ENCODE measurements around the gene PACSIN1.

PACSIN1 gene

DNA sequence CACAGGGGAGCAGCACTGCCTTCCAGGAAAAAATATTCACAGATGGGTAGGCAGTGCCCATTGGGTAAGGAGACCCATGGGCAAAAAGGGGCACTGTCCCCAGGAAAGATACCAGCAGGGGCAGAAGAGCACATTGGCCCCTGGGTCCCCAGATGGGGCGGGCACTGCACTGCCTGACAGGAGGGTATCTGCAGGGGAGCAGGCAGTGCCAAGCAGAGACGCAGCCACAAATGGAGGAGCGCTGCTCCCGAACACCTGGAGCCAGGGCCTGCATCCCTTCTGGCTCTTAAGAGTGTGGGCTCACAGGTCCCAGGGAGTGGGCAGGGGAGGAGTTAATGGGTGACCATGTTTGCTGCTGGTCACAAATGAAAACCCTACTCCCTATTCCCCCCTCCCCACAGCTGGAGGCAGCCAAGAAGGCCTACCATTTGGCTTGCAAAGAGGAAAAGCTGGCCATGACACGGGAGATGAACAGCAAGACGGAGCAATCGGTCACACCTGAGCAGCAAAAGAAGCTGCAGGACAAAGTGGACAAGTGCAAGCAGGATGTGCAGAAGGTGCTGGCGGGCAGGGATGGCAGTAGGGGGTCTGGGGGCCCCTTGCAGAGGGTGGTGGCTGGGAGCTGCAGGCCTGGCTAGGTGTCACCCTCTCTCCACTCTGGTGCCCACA lies 63.3 kb downstream of the PACSIN1 start:
- Mint-ChIP-seq H3K4me1 (peaks cover 2% of the 10 kb centered on the region), H3K27me3 (no peaks in the 10 kb centered on the region), H3K4me3 (no peak overlapping the region), H3K36me3 (no peaks in the 10 kb centered on the region), H3K27ac (no peak overlapping the region), H3K9me3 (no peaks in the 10 kb centered on the region)
- ATAC-seq (ENCODE audit: low read depth) (no peak), DNase-seq (ENCODE audit: low spot score in 2 of 2) (no peak)

GRCh38 chr6:34529665-34530327 lies 63.9 kb downstream of the PACSIN1 start:
- Mint-ChIP-seq H3K36me3 (no peaks in the 10 kb centered on the region), H3K27me3 (no peaks in the 10 kb centered on the region), H3K4me3 (no peak overlapping the region), H3K4me1 (peaks cover 2% of the 10 kb centered on the region), H3K9me3 (no peaks in the 10 kb centered on the region), H3K27ac (no peak overlapping the region)
- no peak for DNase-seq (ENCODE audit: low spot score in 2 of 2)
- ATAC-seq (ENCODE audit: low read depth) = no peak

DNA sequence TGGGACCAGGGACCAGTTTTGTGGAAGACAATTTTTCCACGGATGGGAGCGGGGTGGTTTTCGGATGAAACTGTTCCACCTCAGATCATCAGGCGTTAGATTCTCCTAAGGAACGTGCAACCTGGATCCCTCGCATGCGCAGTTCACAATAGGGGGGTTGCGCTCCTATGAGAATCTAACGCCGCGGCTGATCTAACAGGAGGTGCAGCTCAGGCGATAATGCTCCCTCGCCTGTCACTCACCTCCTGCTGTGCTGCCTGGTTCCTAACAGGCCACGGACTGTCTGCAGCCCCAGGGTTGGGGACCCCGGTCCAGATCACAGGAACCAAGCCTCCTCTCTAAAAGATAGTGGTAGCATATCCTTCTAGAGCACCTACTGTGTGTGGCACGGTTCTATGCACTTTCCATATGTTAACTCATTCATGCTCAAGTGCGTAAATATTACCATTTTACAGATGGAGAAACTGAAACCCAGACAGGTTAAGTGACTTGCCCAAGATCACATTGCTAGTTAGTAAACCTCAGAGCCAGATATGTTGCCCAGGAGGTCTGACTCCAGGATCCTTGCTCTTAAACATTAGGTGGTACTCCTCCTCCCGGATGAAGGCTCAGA lies 65.0 kb downstream of the PACSIN1 start:
- Mint-ChIP-seq H3K27me3 (no peaks in the 10 kb centered on the region), H3K36me3 (no peaks in the 10 kb centered on the region), H3K4me1 (peaks cover 2% of the 10 kb centered on the region), H3K9me3 (no peaks in the 10 kb centered on the region), H3K4me3 (no peak overlapping the region), H3K27ac (no peak overlapping the region)
- no peak for DNase-seq (ENCODE audit: low spot score in 2 of 2)
- ATAC-seq (ENCODE audit: low read depth) = no peak

DNA sequence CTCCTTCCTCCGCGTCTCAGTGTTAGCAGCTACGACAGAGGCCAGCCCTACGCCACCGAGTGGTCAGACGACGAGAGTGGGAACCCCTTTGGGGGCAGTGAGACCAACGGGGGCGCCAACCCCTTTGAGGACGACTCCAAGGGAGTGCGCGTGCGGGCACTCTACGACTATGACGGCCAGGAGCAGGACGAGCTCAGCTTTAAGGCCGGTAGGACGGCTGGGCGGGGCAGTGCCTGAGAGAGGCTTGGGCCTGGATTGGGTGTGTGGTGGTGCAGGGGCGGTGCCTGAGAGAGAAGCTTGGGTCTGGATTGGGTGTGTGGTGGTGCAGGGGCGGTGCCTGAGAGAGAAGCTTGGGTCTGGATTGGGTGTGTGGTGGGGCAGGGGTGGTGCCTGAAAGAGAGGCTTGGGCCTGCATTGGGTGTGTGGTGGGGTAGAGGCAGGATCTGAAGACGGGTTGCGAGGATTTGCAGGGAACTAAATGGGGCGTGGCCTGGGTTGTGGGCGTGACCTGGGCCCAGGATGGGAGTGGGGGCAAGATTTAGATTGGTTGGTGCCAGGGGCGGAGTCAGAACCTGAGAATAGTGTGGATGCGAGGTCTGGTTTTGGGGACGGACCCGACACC lies 65.8 kb downstream of the PACSIN1 start:
- H3K9me3 Mint-ChIP-seq = no peaks in the 10 kb centered on the region
- H3K36me3 Mint-ChIP-seq = no peaks in the 10 kb centered on the region
- H3K4me1 Mint-ChIP-seq = peaks cover 2% of the 10 kb centered on the region
- no peaks in the 10 kb centered on the region for H3K27me3 Mint-ChIP-seq
- H3K4me3 Mint-ChIP-seq = no peak overlapping the region
- H3K27ac Mint-ChIP-seq = no peak overlapping the region
- DNase-seq (ENCODE audit: low spot score in 2 of 2) (no peak), ATAC-seq (ENCODE audit: low read depth) (no peak)

DNA sequence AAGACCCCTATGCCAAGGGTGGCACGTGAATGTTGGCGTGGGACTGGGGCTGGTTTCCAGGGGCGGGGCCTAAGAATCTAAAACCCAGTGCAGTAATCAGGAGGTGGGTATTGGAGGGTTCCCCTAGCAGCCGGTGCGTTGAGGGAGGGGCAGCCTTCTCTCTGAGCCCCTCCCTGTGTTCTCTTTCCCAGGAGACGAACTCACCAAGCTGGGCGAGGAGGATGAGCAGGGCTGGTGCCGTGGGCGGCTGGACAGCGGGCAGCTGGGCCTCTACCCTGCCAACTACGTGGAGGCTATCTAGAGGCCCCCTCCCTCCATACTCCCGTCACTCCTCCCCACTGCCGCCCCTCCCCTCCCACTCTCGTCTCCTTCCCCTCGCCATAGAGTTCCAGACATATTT lies 66.4 kb downstream of the PACSIN1 start:
- H3K27ac Mint-ChIP-seq = no peak overlapping the region
- ATAC-seq (ENCODE audit: low read depth) (no peak), DNase-seq (ENCODE audit: low spot score in 2 of 2) (no peak)
- peaks cover 2% of the 10 kb centered on the region for H3K4me1 Mint-ChIP-seq
- H3K4me3 Mint-ChIP-seq = no peak overlapping the region
- no peaks in the 10 kb centered on the region for H3K9me3 Mint-ChIP-seq
- H3K36me3 Mint-ChIP-seq = no peaks in the 10 kb centered on the region
- no peaks in the 10 kb centered on the region for H3K27me3 Mint-ChIP-seq

DNA sequence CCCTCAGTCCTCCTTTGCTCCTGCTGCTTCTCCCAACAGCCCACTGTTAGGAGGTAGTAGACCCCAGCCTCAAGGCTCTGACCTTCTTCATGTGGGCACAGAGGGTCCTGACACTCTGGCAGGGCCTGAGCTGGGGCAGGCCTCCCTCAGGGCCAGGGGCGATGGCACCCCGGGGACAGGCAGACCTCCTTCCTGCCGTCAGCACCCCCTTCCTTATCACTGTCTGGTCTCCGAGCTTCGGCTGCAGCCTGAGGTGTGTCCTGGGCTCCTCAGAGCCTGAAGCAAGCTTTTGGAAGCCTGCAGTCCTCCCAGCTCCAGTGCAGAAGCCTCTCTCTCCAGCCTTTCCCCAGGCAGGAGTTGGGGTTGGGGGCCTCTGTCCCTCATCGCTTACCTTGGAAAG lies 68.3 kb downstream of the PACSIN1 start:
- Mint-ChIP-seq H3K36me3 (no peaks in the 10 kb centered on the region), H3K4me1 (no peaks in the 10 kb centered on the region), H3K27me3 (no peaks in the 10 kb centered on the region), H3K4me3 (no peak overlapping the region), H3K27ac (no peak overlapping the region), H3K9me3 (no peaks in the 10 kb centered on the region)
- DNase-seq (ENCODE audit: low spot score in 2 of 2) (no peak), ATAC-seq (ENCODE audit: low read depth) (no peak)

DNA sequence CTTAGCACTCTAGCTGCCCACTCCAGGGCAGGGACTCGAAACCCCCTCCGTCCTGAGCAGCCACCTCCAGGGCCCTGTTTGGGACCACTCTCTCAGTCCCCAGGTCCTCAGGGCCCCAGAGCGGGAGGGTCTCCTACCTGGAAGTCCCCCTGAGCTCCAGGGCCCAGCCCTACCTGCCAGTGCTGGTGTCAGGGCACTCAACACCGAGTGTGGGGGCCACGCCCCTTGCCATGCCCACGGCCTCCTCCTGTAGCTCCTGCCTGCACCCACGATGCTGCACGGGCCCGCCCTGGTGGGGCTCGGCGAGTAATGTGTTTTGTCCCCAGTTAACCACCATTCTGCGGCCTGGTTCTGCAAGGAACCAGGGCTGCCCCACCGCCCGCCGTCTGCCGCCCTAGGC lies 68.8 kb downstream of the PACSIN1 start:
- ATAC-seq (ENCODE audit: low read depth) (no peak), DNase-seq (ENCODE audit: low spot score in 2 of 2) (no peak)
- Mint-ChIP-seq H3K4me1 (no peaks in the 10 kb centered on the region), H3K36me3 (no peaks in the 10 kb centered on the region), H3K27ac (no peak overlapping the region), H3K4me3 (no peak overlapping the region), H3K27me3 (no peaks in the 10 kb centered on the region), H3K9me3 (no peaks in the 10 kb centered on the region)

GRCh38 chr6:34535199-34535598 lies 69.3 kb downstream of the PACSIN1 start:
- H3K36me3 Mint-ChIP-seq = no peaks in the 10 kb centered on the region
- DNase-seq (ENCODE audit: low spot score in 2 of 2) = no peak

GRCh38 chr6:34535646-34536045 lies 69.8 kb downstream of the PACSIN1 start:
- Mint-ChIP-seq H3K4me3 (no peak overlapping the region), H3K9me3 (no peaks in the 10 kb centered on the region), H3K27me3 (no peaks in the 10 kb centered on the region), H3K4me1 (no peaks in the 10 kb centered on the region), H3K36me3 (no peaks in the 10 kb centered on the region), H3K27ac (no peak overlapping the region)
- no peak for ATAC-seq (ENCODE audit: low read depth)
- no peak for DNase-seq (ENCODE audit: low spot score in 2 of 2)

More at GRCh38 chr6:34535199-34535598, 69.3 kb downstream of the PACSIN1 start:
- Mint-ChIP-seq H3K4me1 (no peaks in the 10 kb centered on the region), H3K27ac (no peak overlapping the region), H3K9me3 (no peaks in the 10 kb centered on the region), H3K27me3 (no peaks in the 10 kb centered on the region), H3K4me3 (no peak overlapping the region)
- no peak for ATAC-seq (ENCODE audit: low read depth)

- no peak overlapping the region for H3K27ac Mint-ChIP-seq
- no peak overlapping the region for H3K4me3 Mint-ChIP-seq
- no peaks in the 10 kb centered on the region for H3K4me1 Mint-ChIP-seq
- no peaks in the 10 kb centered on the region for H3K27me3 Mint-ChIP-seq
- H3K9me3 Mint-ChIP-seq = no peaks in the 10 kb centered on the region
- no peak for DNase-seq (ENCODE audit: low spot score in 2 of 2)
- no peaks in the 10 kb centered on the region for H3K36me3 Mint-ChIP-seq
- no peak for ATAC-seq (ENCODE audit: low read depth)
Measured at GRCh38 chr6:34536251-34536958, 70.5 kb downstream of the PACSIN1 start.

GRCh38 chr6:34536959-34537848 lies 71.3 kb downstream of the PACSIN1 start:
- H3K27me3 Mint-ChIP-seq = no peaks in the 10 kb centered on the region
- DNase-seq (ENCODE audit: low spot score in 2 of 2) = no peak
- no peaks in the 10 kb centered on the region for H3K4me1 Mint-ChIP-seq
- ATAC-seq (ENCODE audit: low read depth) = no peak
- no peaks in the 10 kb centered on the region for H3K9me3 Mint-ChIP-seq
- H3K4me3 Mint-ChIP-seq = no peak overlapping the region
- no peaks in the 10 kb centered on the region for H3K36me3 Mint-ChIP-seq
- no peak overlapping the region for H3K27ac Mint-ChIP-seq

DNA sequence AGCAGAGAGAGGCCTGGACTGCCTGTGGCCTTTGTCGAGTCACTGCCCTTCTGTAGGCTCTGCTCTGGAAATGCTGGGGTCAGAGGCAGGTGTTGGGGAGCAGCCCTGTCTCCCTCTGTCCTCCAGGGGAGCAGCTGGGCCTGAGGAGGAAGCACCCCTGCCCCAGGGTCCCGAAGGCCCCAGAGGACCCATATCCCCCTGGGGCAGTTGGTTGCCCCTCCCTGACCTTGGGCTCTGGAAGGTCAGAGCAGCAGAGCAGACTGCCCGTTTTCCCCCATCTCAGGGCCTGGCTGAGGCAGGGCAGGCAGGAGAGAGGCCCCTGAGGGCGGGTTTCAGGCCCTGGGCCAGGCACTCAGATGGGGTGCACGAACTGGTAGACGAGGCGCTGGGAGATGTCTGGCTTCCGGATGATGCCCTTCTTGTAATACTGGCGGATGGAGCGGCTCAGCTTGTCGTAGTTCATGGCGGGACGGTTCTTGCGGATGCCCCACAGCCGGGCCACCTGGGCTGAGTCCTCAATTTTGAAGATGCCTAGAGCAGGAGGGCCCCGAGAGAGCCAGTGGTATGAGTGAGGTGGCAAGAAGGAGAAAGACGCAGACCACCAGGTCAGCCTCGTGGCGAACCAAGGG lies 72.2 kb downstream of the PACSIN1 start:
- H3K4me3 Mint-ChIP-seq = no peak overlapping the region
- no peaks in the 10 kb centered on the region for H3K36me3 Mint-ChIP-seq
- ATAC-seq (ENCODE audit: low read depth) = no peak
- DNase-seq (ENCODE audit: low spot score in 2 of 2) = no peak
- no peak overlapping the region for H3K27ac Mint-ChIP-seq
- no peaks in the 10 kb centered on the region for H3K4me1 Mint-ChIP-seq
- H3K27me3 Mint-ChIP-seq = no peaks in the 10 kb centered on the region
- H3K9me3 Mint-ChIP-seq = no peaks in the 10 kb centered on the region

- ATAC-seq (ENCODE audit: low read depth) (no peak), DNase-seq (ENCODE audit: low spot score in 2 of 2) (no peak)
- H3K4me3 Mint-ChIP-seq = no peak overlapping the region
- H3K27ac Mint-ChIP-seq = no peak overlapping the region
- H3K4me1 Mint-ChIP-seq = no peaks in the 10 kb centered on the region
- no peaks in the 10 kb centered on the region for H3K36me3 Mint-ChIP-seq
- H3K9me3 Mint-ChIP-seq = no peaks in the 10 kb centered on the region
- H3K27me3 Mint-ChIP-seq = peaks cover 4% of the 10 kb centered on the region
Measured at GRCh38 chr6:34538581-34538980, 72.7 kb downstream of the PACSIN1 start.

All from memory B cell (primary cell).